HEK293T (cell line): ENCODE results near the gene RNF144A.

Experiments
- CTCF ChIA-PET: fragments of 350-600 bp; formaldehyde crosslinking; extraction: SDS; loops from one replicate; lab custom pipeline; 2021; ENCODE audit warnings: antibody characterized with exemption, inconsistent platforms; lab: Yijun Ruan, JAX
- POLR2A ChIA-PET: fragments of 350-600 bp; formaldehyde crosslinking; extraction: SDS; loops from one replicate; lab custom pipeline; 2020; ENCODE audit warnings: antibody characterized with exemption, inconsistent platforms; lab: Yijun Ruan, JAX
- DNase-seq: peaks from one replicate; pipeline ENCODE4 v3.0.0; 2012; ENCODE audit warnings: mixed read lengths; ENCODE audit errors: extremely low spot score
- ARNT ChIP-seq: fragments of 450-650 bp; IDR thresholded peaks from 2 replicates; pipeline ENCODE4 v1.6.1; 2017; ENCODE audit warnings: mild to moderate bottlenecking
- BHLHE40 ChIP-seq: fragments of 450-650 bp; IDR thresholded peaks from 2 replicates; pipeline ENCODE4 v1.6.1; 2016; ENCODE audit warnings: mild to moderate bottlenecking, moderate library complexity, borderline replicate concordance
- CTBP1 ChIP-seq: fragments of 450-650 bp; IDR thresholded peaks from 2 replicates; pipeline ENCODE4 v1.6.1; 2016; ENCODE audit warnings: borderline replicate concordance
- ELF4 ChIP-seq: fragments of 450-650 bp; IDR thresholded peaks from 2 replicates; pipeline ENCODE4 v1.6.1; 2017; ENCODE audit warnings: antibody characterized with exemption
- FOXA1 ChIP-seq: fragments of 450-650 bp; IDR thresholded peaks from 2 replicates; pipeline ENCODE4 v1.6.1; 2016; ENCODE audit warnings: mild to moderate bottlenecking
- FOXK2 ChIP-seq: fragments of 450-650 bp; IDR thresholded peaks from 2 replicates; pipeline ENCODE4 v1.6.1; 2016; ENCODE audit warnings: mild to moderate bottlenecking
- FOXM1 ChIP-seq: fragments of 450-650 bp; IDR thresholded peaks from 2 replicates; pipeline ENCODE4 v1.6.1; 2017; ENCODE audit warnings: mild to moderate bottlenecking, borderline replicate concordance
- HDGF ChIP-seq: fragments of 450-650 bp; IDR thresholded peaks from 2 replicates; pipeline ENCODE4 v1.6.1; 2017; ENCODE audit warnings: antibody characterized with exemption, borderline replicate concordance
- L3MBTL2 ChIP-seq: fragments of 450-650 bp; conservative IDR thresholded peaks from 2 replicates; pipeline ENCODE4 v1.6.1; 2016; ENCODE audit warnings: mild to moderate bottlenecking
- LEF1 ChIP-seq: fragments of 450-650 bp; IDR thresholded peaks from 2 replicates; pipeline ENCODE4 v1.6.1; 2017; ENCODE audit warnings: mild to moderate bottlenecking, borderline replicate concordance
- NFRKB ChIP-seq: fragments of 450-650 bp; IDR thresholded peaks from 2 replicates; pipeline ENCODE4 v1.6.1; 2016; ENCODE audit warnings: mild to moderate bottlenecking, moderate library complexity
- PKNOX1 ChIP-seq: fragments of 450-650 bp; IDR thresholded peaks from 2 replicates; pipeline ENCODE4 v1.6.1; 2016
- SP1 ChIP-seq: fragments of 450-650 bp; IDR thresholded peaks from 2 replicates; pipeline ENCODE4 v1.6.1; 2017
- SUZ12 ChIP-seq: fragments of 450-650 bp; IDR thresholded peaks from 2 replicates; pipeline ENCODE4 v1.6.1; 2016; ENCODE audit warnings: mild to moderate bottlenecking
- TARDBP ChIP-seq: fragments of 450-650 bp; IDR thresholded peaks from 2 replicates; pipeline ENCODE4 v1.6.1; 2016
- ZNF384 ChIP-seq: fragments of 450-650 bp; IDR thresholded peaks from 2 replicates; pipeline ENCODE4 v1.6.1; 2016

Gene RNF144A

DNA sequence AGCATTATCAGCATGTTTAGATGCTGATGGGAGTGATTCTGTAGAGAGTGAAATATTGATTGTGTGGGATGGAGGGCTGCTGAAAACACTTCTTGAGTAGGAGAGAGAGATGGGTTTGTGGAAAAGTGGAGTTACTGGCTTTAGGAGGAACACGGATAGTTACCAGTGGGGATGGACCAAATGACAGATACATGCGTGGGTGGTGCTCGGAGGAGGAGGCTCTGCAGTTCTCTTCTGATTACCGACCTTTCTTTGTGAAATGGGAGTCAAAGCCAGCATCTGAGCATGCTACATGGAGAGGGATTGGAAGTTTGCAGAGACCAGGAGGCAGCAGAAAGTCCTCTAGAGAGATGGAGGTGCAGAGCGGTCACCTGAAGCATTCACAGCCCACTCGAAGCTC lies 26.3 kb downstream of the RNF144A start:
- ChIA-PET CTCF (no interaction called here), POLR2A (no interaction called here)
- no peak for TF ChIP-seq SUZ12
- TF ChIP-seq FOXA1 = no peak
- no peak for TF ChIP-seq SP1
- no peak for TF ChIP-seq FOXK2
- no peak for TF ChIP-seq ELF4
- no peak for TF ChIP-seq PKNOX1
- TF ChIP-seq LEF1 = no peak
- TF ChIP-seq FOXM1 = no peak
- no peak for TF ChIP-seq NFRKB
- no peak for TF ChIP-seq L3MBTL2
- TF ChIP-seq TARDBP = no peak
- TF ChIP-seq BHLHE40 = no peak
- no peak for TF ChIP-seq HDGF
- TF ChIP-seq ZNF384 = no peak
- TF ChIP-seq ARNT = no peak
- no peak for TF ChIP-seq CTBP1
- no peak for DNase-seq

DNA sequence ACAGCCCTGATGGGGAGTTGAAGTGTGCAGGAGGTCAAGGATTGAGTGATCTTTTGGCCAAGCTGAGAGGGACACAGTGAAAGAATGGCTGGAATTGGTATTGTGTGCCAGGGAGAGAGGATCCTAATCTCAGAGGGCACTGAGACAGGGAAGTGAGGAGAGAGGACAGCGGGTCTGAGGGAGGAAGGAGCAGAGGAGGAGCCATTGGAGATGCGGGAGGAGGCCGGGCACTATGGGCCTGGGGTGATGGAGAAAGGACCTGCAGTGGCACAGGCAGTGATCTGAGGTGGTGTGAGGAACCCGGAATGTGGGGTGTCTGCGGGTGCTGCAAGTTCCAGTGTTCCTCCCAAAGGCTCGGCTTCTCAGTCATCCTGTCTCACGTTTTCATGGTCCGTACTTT lies 26.8 kb downstream of the RNF144A start:
- no peak for DNase-seq
- POLR2A ChIA-PET = no interaction called here
- CTCF ChIA-PET = no interaction called here
- TF ChIP-seq FOXM1 (no peak), PKNOX1 (no peak), ZNF384 (no peak), L3MBTL2 (no peak), SP1 (no peak), LEF1 (no peak), ARNT (no peak), CTBP1 (no peak), TARDBP (no peak), FOXK2 (no peak), SUZ12 (no peak), NFRKB (no peak), BHLHE40 (no peak), ELF4 (no peak)

- DNase-seq = no peak
- POLR2A ChIA-PET = no interaction called here
- CTCF ChIA-PET = no interaction called here
- TF ChIP-seq CTBP1 = no peak
Measured at GRCh38 chr2:6944555-6944954, 27.3 kb downstream of the RNF144A start.

DNA sequence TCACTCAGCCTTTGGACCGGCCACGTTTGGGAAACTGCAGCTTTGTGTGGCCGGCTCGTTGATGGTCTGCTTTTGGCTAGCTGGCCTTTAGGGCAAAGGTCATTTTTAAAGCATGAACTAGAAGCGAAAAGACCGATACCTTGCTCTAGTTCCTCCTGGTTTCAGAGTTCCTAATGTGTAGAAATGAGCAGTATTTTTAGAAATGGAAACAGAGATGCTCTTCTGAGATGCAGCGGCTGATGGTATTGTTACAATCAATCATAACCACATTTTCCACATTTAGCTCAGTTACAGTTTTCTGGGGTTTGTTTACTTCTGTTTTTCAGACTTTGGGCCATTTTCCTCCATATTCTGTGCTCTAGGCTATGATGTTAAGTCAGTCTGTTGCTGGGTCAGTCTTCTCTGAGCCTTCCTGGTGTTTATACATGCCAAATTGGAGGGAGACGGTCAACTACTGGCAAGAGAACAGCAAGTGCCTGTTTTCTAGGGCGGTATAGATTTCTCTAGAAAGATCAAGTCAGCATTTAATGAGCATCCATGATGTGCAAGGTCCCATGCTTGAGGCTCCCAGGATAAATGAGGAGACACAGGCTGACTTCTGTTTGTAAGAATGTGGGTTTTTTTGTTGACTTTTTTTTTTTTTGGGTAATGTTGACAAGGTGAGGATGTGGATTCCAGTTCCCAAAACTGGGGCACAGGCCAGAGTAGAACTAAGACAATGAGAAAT lies 28.0 kb downstream of the RNF144A start:
- CTCF ChIA-PET = no interaction called here
- POLR2A ChIA-PET = no interaction called here
- no peak for TF ChIP-seq FOXA1
- TF ChIP-seq FOXK2 = no peak
- TF ChIP-seq ARNT = no peak
- TF ChIP-seq SUZ12 = no peak
- no peak for TF ChIP-seq ZNF384
- TF ChIP-seq FOXM1 = no peak
- TF ChIP-seq NFRKB = no peak
- TF ChIP-seq ELF4 = no peak
- no peak for TF ChIP-seq TARDBP
- no peak for DNase-seq

- ChIA-PET POLR2A (no interaction called here), CTCF (no interaction called here)
- DNase-seq = no peak
- TF ChIP-seq ARNT = no peak
- TF ChIP-seq ZNF384 = no peak
- TF ChIP-seq L3MBTL2 = no peak
- TF ChIP-seq BHLHE40 = no peak
- TF ChIP-seq NFRKB = no peak
- TF ChIP-seq HDGF = no peak
- no peak for TF ChIP-seq FOXA1
- no peak for TF ChIP-seq ELF4
- TF ChIP-seq CTBP1 = no peak
- no peak for TF ChIP-seq TARDBP
- TF ChIP-seq SP1 = no peak
- TF ChIP-seq FOXK2 = no peak
- no peak for TF ChIP-seq FOXM1
- TF ChIP-seq LEF1 = no peak
- no peak for TF ChIP-seq SUZ12
- no peak for TF ChIP-seq PKNOX1
Measured at GRCh38 chr2:6945821-6946220, 28.6 kb downstream of the RNF144A start.

- CTCF ChIA-PET = no interaction called here
Measured at GRCh38 chr2:6946722-6947121, 29.5 kb downstream of the RNF144A start.

More at GRCh38 chr2:6946722-6947121, 29.5 kb downstream of the RNF144A start:
- no peak for DNase-seq
- POLR2A ChIA-PET = no interaction called here
- TF ChIP-seq FOXK2 (no peak), PKNOX1 (no peak), SP1 (no peak), SUZ12 (no peak), L3MBTL2 (no peak), FOXA1 (no peak), CTBP1 (no peak), BHLHE40 (no peak), NFRKB (no peak), TARDBP (no peak), FOXM1 (no peak), ZNF384 (no peak), ARNT (no peak), LEF1 (no peak), HDGF (no peak), ELF4 (no peak)
